Neural progenitor cell (in vitro differentiated cells): ENCODE results near the gene ASXL3. TPM values are rescaled to one million over a fixed set of nuclear protein-coding genes. Genes with fewer than 3 reads are reported as not detected.

Experiments used
- DNase-seq: peaks from one replicate; pipeline ENCODE4 v3.0.0-alpha.2; 2016; ENCODE audit warnings: low spot score
- H2AFZ ChIP-seq: fragments of 200-600 bp; sonication (generic); replicated peaks from 2 replicates; pipeline ENCODE4 v1.6.1; 2016; ENCODE audit warnings: antibody characterized with exemption
- H3F3A ChIP-seq: fragments of 200-600 bp; sonication (generic); 2 replicates; pipeline ENCODE4 v1.6.1; 2016; ENCODE audit warnings: antibody characterized with exemption, low read depth
- H3K27ac ChIP-seq: fragments of 200-600 bp; sonication (generic); 2 replicates; pipeline ENCODE4 v1.5.1; 2016; ENCODE audit warnings: mild to moderate bottlenecking
- H3K27me3 ChIP-seq: fragments of 200-600 bp; sonication (generic); 2 replicates; pipeline ENCODE4 v1.6.1; 2016; ENCODE audit warnings: mild to moderate bottlenecking, moderate library complexity
- H3K36me3 ChIP-seq: fragments of 200-600 bp; sonication (generic); 2 replicates; pipeline ENCODE4 v1.5.1; 2016
- H3K4me1 ChIP-seq: fragments of 200-600 bp; sonication (generic); 2 replicates; pipeline ENCODE4 v1.6.1; 2016; ENCODE audit warnings: mixed run types
- H3K4me2 ChIP-seq: fragments of 200-600 bp; sonication (generic); 2 replicates; pipeline ENCODE4 v1.6.1; 2016
- H3K4me3 ChIP-seq: fragments of 200-600 bp; sonication (generic); 2 replicates; pipeline ENCODE4 v1.5.1; 2016
- H3K79me2 ChIP-seq: fragments of 200-600 bp; sonication (generic); 2 replicates; pipeline ENCODE4 v1.6.1; 2016; ENCODE audit warnings: low read depth
- H3K9ac ChIP-seq: fragments of 200-600 bp; sonication (generic); 2 replicates; pipeline ENCODE4 v1.6.1; 2016
- H3K9me3 ChIP-seq: fragments of 200-600 bp; sonication (generic); 2 replicates; pipeline ENCODE4 v1.5.1; 2016; ENCODE audit warnings: low read depth
- H4K20me1 ChIP-seq: fragments of 200-600 bp; sonication (generic); 2 replicates; pipeline ENCODE4 v1.6.1; 2016; ENCODE audit warnings: low read depth
- H3K27ac Mint-ChIP-seq: 3 replicates; pipeline ENCODE4 v1.8.0; 2021; ENCODE audit warnings: mixed read lengths
- H3K27me3 Mint-ChIP-seq: 2 replicates; pipeline ENCODE4 v1.8.0; 2022; ENCODE audit warnings: low read depth, mild to moderate bottlenecking, inconsistent platforms, moderate library complexity, mixed read lengths; ENCODE audit not compliant: insufficient read depth
- H3K36me3 Mint-ChIP-seq: 3 replicates; pipeline ENCODE4 v1.8.0; 2021; ENCODE audit warnings: mixed read lengths
- H3K4me1 Mint-ChIP-seq: 3 replicates; pipeline ENCODE4 v1.8.0; 2021; ENCODE audit warnings: mixed read lengths
- H3K4me3 Mint-ChIP-seq: 3 replicates; pipeline ENCODE4 v1.8.0; 2021; ENCODE audit warnings: mild to moderate bottlenecking, moderate library complexity, mixed read lengths
- H3K9me3 Mint-ChIP-seq: 3 replicates; pipeline ENCODE4 v1.8.0; 2020; ENCODE audit warnings: mixed read lengths
- CTCF ChIP-seq: fragments of 200-600 bp; sonication (generic); IDR thresholded peaks from 2 replicates; pipeline ENCODE4 v1.5.1; 2017; ENCODE audit warnings: antibody characterized with exemption, mild to moderate bottlenecking
- EZH2 ChIP-seq: fragments of 200-600 bp; sonication (generic); IDR thresholded peaks from 2 replicates; pipeline ENCODE4 v1.6.1; 2017; ENCODE audit warnings: antibody characterized with exemption, mild to moderate bottlenecking, moderate library complexity
- EZH2phosphoT487 ChIP-seq: fragments of 200-600 bp; sonication (generic); IDR thresholded peaks from 2 replicates; pipeline ENCODE4 v1.6.1; 2017; ENCODE audit warnings: antibody characterized with exemption
- total RNA-seq: library from RNA; depleted of rRNA; stranded (reverse); fragments of >200 nt; gene quantifications from 2 replicates; pipeline ENCODE4 v1.2.3, GENCODE V29; 2015; ENCODE audit warnings: low replicate concordance

ASXL3 gene
- total RNA-seq, 1 donor from 2014 or later = 5.1 TPM

DNA sequence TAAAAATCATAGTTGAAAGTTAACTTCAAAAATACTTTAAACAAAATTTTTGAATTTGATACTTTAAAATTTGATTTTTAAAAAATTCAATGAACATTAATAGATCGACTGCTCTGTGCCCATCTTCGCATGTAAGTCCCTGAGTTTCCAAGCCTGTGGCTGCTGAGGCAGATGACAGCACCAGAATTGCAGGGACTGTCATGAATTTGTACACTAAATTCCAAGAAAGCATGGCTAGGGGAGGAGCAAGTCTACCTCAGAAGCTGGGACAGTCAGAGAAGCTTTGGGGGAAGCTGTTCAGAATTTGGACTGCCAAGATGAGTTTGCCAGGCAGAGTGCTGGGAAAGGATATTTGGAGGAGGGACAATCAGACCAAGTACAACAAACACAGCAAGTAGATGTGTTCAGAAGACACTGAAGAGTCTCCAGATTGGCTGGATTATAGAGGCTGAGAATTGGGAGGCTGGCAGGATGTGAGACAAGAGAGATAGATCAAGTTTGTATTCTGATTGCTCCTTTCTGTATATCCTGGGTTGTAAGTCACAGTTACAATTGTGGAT is 79.0 kb downstream of the ASXL3 start:
- Histone ChIP-seq H2AFZ (no peak overlapping the region), H3K36me3 (no peaks in the 10 kb centered on the region), H3K27ac (no peak overlapping the region)

DNA sequence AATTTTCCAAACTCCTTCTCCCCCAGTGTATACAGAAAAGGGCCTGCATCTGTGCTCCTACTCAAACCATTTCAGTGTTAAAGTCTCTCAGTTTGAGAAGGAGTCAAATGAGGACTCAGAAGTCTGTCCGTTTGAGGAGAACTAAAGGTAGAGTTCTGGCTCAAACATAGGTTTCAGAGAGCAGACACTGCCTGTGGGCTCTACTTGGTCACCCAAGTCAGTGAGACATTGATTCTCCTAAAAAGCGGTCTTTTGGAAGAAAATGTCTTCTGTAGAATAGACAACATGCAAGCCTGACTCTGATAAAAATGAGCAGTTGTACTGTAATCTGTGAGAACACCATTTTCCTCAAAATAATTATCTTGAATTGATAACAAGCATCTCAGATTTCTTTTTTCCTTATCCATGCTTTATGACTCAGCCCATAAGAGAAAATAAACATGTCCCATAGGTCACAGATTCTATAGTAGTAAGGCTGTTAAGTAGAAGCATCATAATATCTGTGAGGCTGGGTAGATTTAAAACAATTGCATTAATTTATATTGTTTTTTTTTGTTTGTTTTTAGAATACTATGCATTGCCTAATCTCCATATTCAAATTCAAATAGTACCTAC is 82.8 kb downstream of the ASXL3 start:
- Histone ChIP-seq H3K36me3 (no peaks in the 10 kb centered on the region), H3F3A (no peaks in the 10 kb centered on the region), H4K20me1 (no peaks in the 10 kb centered on the region), H3K9me3 (no peaks in the 10 kb centered on the region), H3K4me2 (no peak overlapping the region), H3K9ac (no peak overlapping the region), H3K79me2 (no peaks in the 10 kb centered on the region), H3K4me1 (no peaks in the 10 kb centered on the region), H3K27ac (no peak overlapping the region), H2AFZ (no peak overlapping the region), H3K27me3 (no peaks in the 10 kb centered on the region), H3K4me3 (no peak overlapping the region)
- Mint-ChIP-seq H3K4me3 (no peak overlapping the region), H3K36me3 (peaks cover 4% of the 10 kb centered on the region), H3K27ac (no peak overlapping the region), H3K4me1 (peaks cover 4% of the 10 kb centered on the region), H3K27me3 (no peaks in the 10 kb centered on the region), H3K9me3 (no peaks in the 10 kb centered on the region)
- no peak for DNase-seq
- no peak for TF ChIP-seq EZH2phosphoT487
- TF ChIP-seq EZH2 = no peak
- no peak for TF ChIP-seq CTCF

More for the DNA sequence above, 79.0 kb downstream of the ASXL3 start:
- no peaks in the 10 kb centered on the region for H4K20me1 ChIP-seq
- no peak overlapping the region for H3K4me3 Mint-ChIP-seq
- H3K36me3 Mint-ChIP-seq = peaks cover 6% of the 10 kb centered on the region
- H3K9ac ChIP-seq = no peak overlapping the region
- H3K9me3 ChIP-seq = no peaks in the 10 kb centered on the region
- no peaks in the 10 kb centered on the region for H3K79me2 ChIP-seq
- no peaks in the 10 kb centered on the region for H3F3A ChIP-seq
- no peak for DNase-seq
- H3K27me3 Mint-ChIP-seq = no peaks in the 10 kb centered on the region
- no peaks in the 10 kb centered on the region for H3K27me3 ChIP-seq
- H3K4me3 ChIP-seq = no peak overlapping the region
- no peak overlapping the region for H3K27ac Mint-ChIP-seq
- H3K9me3 Mint-ChIP-seq = no peaks in the 10 kb centered on the region
- H3K4me1 ChIP-seq = no peaks in the 10 kb centered on the region
- H3K4me1 Mint-ChIP-seq = peaks cover 4% of the 10 kb centered on the region
- TF ChIP-seq EZH2 (no peak), EZH2phosphoT487 (no peak), CTCF (no peak)
- H3K4me2 ChIP-seq = no peak overlapping the region

DNA sequence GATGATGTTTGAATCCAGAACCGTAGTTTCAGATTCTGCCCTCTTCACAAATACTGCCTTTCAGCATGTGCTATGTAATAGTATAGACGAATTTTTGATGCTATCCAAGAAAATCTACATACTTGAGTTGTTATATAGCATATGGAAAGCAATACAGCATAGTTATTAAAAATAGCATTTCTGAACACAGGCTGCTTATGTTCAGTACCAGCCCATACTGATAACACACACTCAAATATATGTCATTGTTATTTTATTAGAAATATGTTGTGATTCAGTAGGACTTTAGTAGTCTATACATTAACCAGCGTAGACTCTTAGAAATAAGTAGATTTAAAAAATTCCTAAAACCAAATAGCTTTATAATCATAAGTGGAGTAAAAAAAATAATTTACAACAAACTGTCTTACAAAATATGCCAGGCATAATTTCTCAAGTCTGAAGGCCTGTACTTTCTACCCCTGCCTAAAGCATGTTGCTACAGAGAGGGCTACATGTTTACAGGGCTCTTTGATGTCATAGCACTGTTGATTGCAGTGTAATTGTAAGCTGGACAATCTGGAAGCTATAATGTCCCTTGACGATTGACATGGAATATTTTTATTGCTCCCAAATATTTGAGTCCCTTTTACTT is 86.3 kb downstream of the ASXL3 start:
- Histone ChIP-seq H3K4me2 (no peak overlapping the region), H3F3A (no peaks in the 10 kb centered on the region), H3K36me3 (no peaks in the 10 kb centered on the region), H3K9ac (no peak overlapping the region), H3K4me1 (no peaks in the 10 kb centered on the region), H3K4me3 (no peak overlapping the region), H3K79me2 (no peaks in the 10 kb centered on the region), H3K27me3 (no peaks in the 10 kb centered on the region), H4K20me1 (no peaks in the 10 kb centered on the region), H3K27ac (no peak overlapping the region), H2AFZ (no peak overlapping the region), H3K9me3 (no peaks in the 10 kb centered on the region)
- Mint-ChIP-seq H3K27ac (no peak overlapping the region), H3K36me3 (peaks cover 4% of the 10 kb centered on the region), H3K27me3 (no peaks in the 10 kb centered on the region), H3K4me3 (no peak overlapping the region), H3K9me3 (no peaks in the 10 kb centered on the region), H3K4me1 (peaks cover 4% of the 10 kb centered on the region)
- DNase-seq = no peak
- TF ChIP-seq CTCF (no peak), EZH2 (no peak), EZH2phosphoT487 (no peak)
